ENCODE data around the gene WDFY4. TPM values are rescaled to one million over a fixed set of nuclear protein-coding genes. Genes with fewer than 3 reads are reported as not detected.

Gene WDFY4
- total RNA-seq, 8 experiments from 2014 or later, result 0.05 to 2.0 (median 0.13) TPM; not detected in 1

- H3K4me1 ChIP-seq (replicated peaks in 1 of 2), result no peaks in the 10 kb centered on the region
- no peak overlapping the region for H3K27ac ChIP-seq
- WGBS, 10 experiments, result 57 to 100% (median 75%) methylated on average over 1 to 9 of the region's 9 CpGs; no CpG with 5 or more reads in 2 of the 10 experiments
- in situ Hi-C loops (cut with MboI; ENCODE audit: low pct_unique_long_range_greater_than_20kb in 2 of 9, low sequenced_read_pairs in 9 of 9, unreplicated experiment in 9 of 9), result no loop called here
- no peak for ATAC-seq (replicated peaks in 6 of 8)
- H3K4me3 ChIP-seq, result no peak overlapping the region
These were observed 109.4 kb downstream of the WDFY4 start for GRCh38 chr10:48794074-48794473.

- ATAC-seq (replicated peaks in 6 of 8), result peak in 2 of 8 experiments; percentile 51 to 58
- no peaks in the 10 kb centered on the region for H3K4me1 ChIP-seq (replicated peaks in 1 of 2)
- WGBS, 10 experiments, result 0 to 80% (median 79%) methylated on average over 1 to 2 of the region's 2 CpGs; no CpG with 5 or more reads in 7 of the 10 experiments
- in situ Hi-C loops (cut with MboI; ENCODE audit: low pct_unique_long_range_greater_than_20kb in 2 of 9, low sequenced_read_pairs in 9 of 9, unreplicated experiment in 9 of 9), result no loop called here
- H3K4me3 ChIP-seq, result no peak overlapping the region
- no peak overlapping the region for H3K27ac ChIP-seq
These were observed 112.1 kb downstream of the WDFY4 start for GRCh38 chr10:48796713-48797245.

GRCh38 chr10:48797830-48798229 lies 113.2 kb downstream of the WDFY4 start:
- ATAC-seq (replicated peaks in 6 of 8), result no peak
- 54 to 100% (median 72%) methylated on average over 3 to 4 of the region's 4 CpGs; no CpG with 5 or more reads in 1 of the 10 experiments for WGBS, 10 experiments
- in situ Hi-C loops (cut with MboI; ENCODE audit: low pct_unique_long_range_greater_than_20kb in 2 of 9, low sequenced_read_pairs in 9 of 9, unreplicated experiment in 9 of 9), result no loop called here
- H3K27ac ChIP-seq, result no peak overlapping the region
- no peaks in the 10 kb centered on the region for H3K4me1 ChIP-seq (replicated peaks in 1 of 2)
- no peak overlapping the region for H3K4me3 ChIP-seq

GRCh38 chr10:48798481-48799254 lies 114.0 kb downstream of the WDFY4 start:
- in situ Hi-C loops (cut with MboI; ENCODE audit: low pct_unique_long_range_greater_than_20kb in 2 of 9, low sequenced_read_pairs in 9 of 9, unreplicated experiment in 9 of 9), result no loop called here
- 0 to 74% (median 58%) methylated on average over 3 to 5 of the region's 5 CpGs for WGBS, 10 experiments
- H3K4me3 ChIP-seq, result no peak overlapping the region
- peak in 1 of 8 experiments; percentile 3 for ATAC-seq (replicated peaks in 6 of 8)
- peaks cover 0 to 2% of the 10 kb centered on the region in 2 donors for H3K4me1 ChIP-seq (replicated peaks in 1 of 2)
- H3K27ac ChIP-seq, result no peak overlapping the region

- WGBS, 10 experiments, result 57 to 97% (median 85%) methylated on average over 4 to 14 of the region's 17 CpGs
- in situ Hi-C loops (cut with MboI; ENCODE audit: low pct_unique_long_range_greater_than_20kb in 2 of 9, low sequenced_read_pairs in 9 of 9, unreplicated experiment in 9 of 9), result no loop called here
- ATAC-seq (replicated peaks in 6 of 8), result no peak
These were observed 114.8 kb downstream of the WDFY4 start for GRCh38 chr10:48799341-48800006.

GRCh38 chr10:48800007-48800675 lies 115.5 kb downstream of the WDFY4 start:
- WGBS, 10 experiments, result 29 to 100% (median 89%) methylated on average over 1 to 12 of the region's 12 CpGs
- peaks cover 2 to 17% of the 10 kb centered on the region in 2 donors for H3K4me1 ChIP-seq (replicated peaks in 1 of 2)
- in situ Hi-C loops (cut with MboI; ENCODE audit: low pct_unique_long_range_greater_than_20kb in 2 of 9, low sequenced_read_pairs in 9 of 9, unreplicated experiment in 9 of 9), result no loop called here
- H3K4me3 ChIP-seq, result no peak overlapping the region
- H3K27ac ChIP-seq, result no peak overlapping the region
- no peak for ATAC-seq (replicated peaks in 6 of 8)

More at GRCh38 chr10:48799341-48800006, 114.8 kb downstream of the WDFY4 start:
- H3K27ac ChIP-seq, result no peak overlapping the region
- H3K4me1 ChIP-seq (replicated peaks in 1 of 2), result peaks cover 2 to 10% of the 10 kb centered on the region in 2 donors
- no peak overlapping the region for H3K4me3 ChIP-seq

- in situ Hi-C loops (cut with MboI; ENCODE audit: low pct_unique_long_range_greater_than_20kb in 2 of 9, low sequenced_read_pairs in 9 of 9, unreplicated experiment in 9 of 9), result no loop called here
- no peak overlapping the region for H3K27ac ChIP-seq
- ATAC-seq (replicated peaks in 6 of 8), result peak in 3 of 8 experiments; percentile 52 to 75 (median 74)
- no peak overlapping the region for H3K4me3 ChIP-seq
- H3K4me1 ChIP-seq (replicated peaks in 1 of 2), result peaks cover 2 to 23% of the 10 kb centered on the region in 2 donors
These were observed 116.3 kb downstream of the WDFY4 start for GRCh38 chr10:48801001-48801421.

GRCh38 chr10:48802611-48803071 lies 118.0 kb downstream of the WDFY4 start:
- 80 to 100% (median 100%) methylated on average over 1 to 2 of the region's 2 CpGs; no CpG with 5 or more reads in 2 of the 10 experiments for WGBS, 10 experiments
- in situ Hi-C loops (cut with MboI; ENCODE audit: low pct_unique_long_range_greater_than_20kb in 2 of 9, low sequenced_read_pairs in 9 of 9, unreplicated experiment in 9 of 9), result no loop called here
- no peak for ATAC-seq (replicated peaks in 6 of 8)
- peaks cover 2 to 23% of the 10 kb centered on the region in 2 donors for H3K4me1 ChIP-seq (replicated peaks in 1 of 2)
- H3K4me3 ChIP-seq, result no peak overlapping the region
- no peak overlapping the region for H3K27ac ChIP-seq

GRCh38 chr10:48803801-48804584 lies 119.3 kb downstream of the WDFY4 start:
- no peak overlapping the region for H3K27ac ChIP-seq
- in situ Hi-C loops (cut with MboI; ENCODE audit: low pct_unique_long_range_greater_than_20kb in 2 of 9, low sequenced_read_pairs in 9 of 9, unreplicated experiment in 9 of 9), result no loop called here
- no peak overlapping the region for H3K4me3 ChIP-seq
- WGBS, 10 experiments, result 40 to 83% (median 74%) methylated on average over 1 to 4 of the region's 4 CpGs; no CpG with 5 or more reads in 2 of the 10 experiments
- peak in 4 of 8 experiments; percentile 15 to 74 (median 41) for ATAC-seq (replicated peaks in 6 of 8)
- H3K4me1 ChIP-seq (replicated peaks in 1 of 2), result peaks cover 2 to 23% of the 10 kb centered on the region in 2 donors

- H3K4me1 ChIP-seq (replicated peaks in 1 of 2), result peaks cover 2 to 23% of the 10 kb centered on the region in 2 donors
- 0 to 60% (median 24%) methylated on average over 1 to 7 of the region's 7 CpGs; no CpG with 5 or more reads in 2 of the 10 experiments for WGBS, 10 experiments
- ATAC-seq (replicated peaks in 6 of 8), result peak; percentile 3 to 86 (median 76)
- H3K4me3 ChIP-seq, result no peak overlapping the region
- in situ Hi-C loops (cut with MboI; ENCODE audit: low pct_unique_long_range_greater_than_20kb in 2 of 9, low sequenced_read_pairs in 9 of 9, unreplicated experiment in 9 of 9), result no loop called here
- no peak overlapping the region for H3K27ac ChIP-seq
These were observed 120.1 kb downstream of the WDFY4 start for GRCh38 chr10:48804740-48805182.

GRCh38 chr10:48805411-48805810 lies 120.7 kb downstream of the WDFY4 start:
- 83 to 100% (median 89%) methylated on average over 1 of the region's 1 CpG; no CpG with 5 or more reads in 7 of the 10 experiments for WGBS, 10 experiments
- no peak overlapping the region for H3K4me3 ChIP-seq
- peak in 4 of 8 experiments; percentile 2 to 21 (median 4) for ATAC-seq (replicated peaks in 6 of 8)
- no peak overlapping the region for H3K27ac ChIP-seq
- peaks cover 2 to 23% of the 10 kb centered on the region in 2 donors for H3K4me1 ChIP-seq (replicated peaks in 1 of 2)
- in situ Hi-C loops (cut with MboI; ENCODE audit: low pct_unique_long_range_greater_than_20kb in 2 of 9, low sequenced_read_pairs in 9 of 9, unreplicated experiment in 9 of 9), result no loop called here

- ATAC-seq (replicated peaks in 6 of 8), result peak; percentile 4 to 62 (median 41)
- H3K4me1 ChIP-seq (replicated peaks in 1 of 2), result peaks cover 2 to 23% of the 10 kb centered on the region in 2 donors
- WGBS, 10 experiments, result 13 to 83% (median 65%) methylated on average over 1 to 12 of the region's 12 CpGs; no CpG with 5 or more reads in 5 of the 10 experiments
- H3K4me3 ChIP-seq, result no peak overlapping the region
- in situ Hi-C loops (cut with MboI; ENCODE audit: low pct_unique_long_range_greater_than_20kb in 2 of 9, low sequenced_read_pairs in 9 of 9, unreplicated experiment in 9 of 9), result no loop called here
- no peak overlapping the region for H3K27ac ChIP-seq
These were observed 121.2 kb downstream of the WDFY4 start for GRCh38 chr10:48805848-48806247.
